NCI-H2171 treated with DMSO at 0.1 percent for 48 hours (cell line): Measurements from ENCODE around the gene BMI1.
"Not testable (repeated sequence)": the region's sequence is repeated elsewhere in the genome, so short reads cannot be mapped to it uniquely, and the experiment has no call there.

Source experiments
- DNase-seq: peaks from one replicate; lab custom pipeline; 2025; lab: John Stamatoyannopoulos, UW

Gene BMI1

DNA sequence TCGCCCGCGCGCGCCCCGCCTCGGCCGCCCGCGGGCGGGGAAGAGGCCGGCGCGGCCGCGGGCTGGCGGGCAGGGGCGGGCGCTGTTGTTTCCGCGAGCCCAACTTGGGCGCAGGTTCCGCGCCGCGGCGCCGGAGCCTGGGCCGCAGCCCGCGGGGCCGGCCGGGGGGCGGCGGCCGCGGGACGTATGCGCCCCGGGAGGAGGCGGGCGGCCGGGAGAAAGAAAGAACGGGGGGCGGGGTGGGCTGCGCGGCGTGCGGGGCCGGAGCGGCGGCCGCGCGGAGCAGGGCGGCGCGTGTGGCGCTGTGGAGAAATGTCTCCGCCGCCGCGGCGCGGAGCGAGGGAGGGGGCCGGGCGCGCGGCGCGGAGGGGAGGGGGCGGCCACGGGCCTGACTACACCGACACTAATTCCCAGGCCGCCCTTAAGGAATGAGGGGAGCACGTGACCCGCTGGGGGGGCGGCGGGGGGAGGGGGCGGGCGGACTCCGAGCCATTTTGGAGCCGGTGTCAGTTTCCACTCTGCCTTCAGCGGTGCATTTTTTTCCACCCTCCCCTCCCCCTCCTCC lies at the start of gene BMI1:
BMI1 (plus strand) TSS at position 509 of the 565 bp plus-strand sequence. CDS start 5,351 bp downstream, outside the sequence.
- DNase-seq, result peak; percentile 64

GRCh38 chr10:22271786-22272185 lies 49.1 kb upstream of the BMI1 start:
- no peak for DNase-seq

- DNase-seq, result no peak
These were observed 42.5 kb upstream of the BMI1 start for GRCh38 chr10:22278441-22278782.

DNA sequence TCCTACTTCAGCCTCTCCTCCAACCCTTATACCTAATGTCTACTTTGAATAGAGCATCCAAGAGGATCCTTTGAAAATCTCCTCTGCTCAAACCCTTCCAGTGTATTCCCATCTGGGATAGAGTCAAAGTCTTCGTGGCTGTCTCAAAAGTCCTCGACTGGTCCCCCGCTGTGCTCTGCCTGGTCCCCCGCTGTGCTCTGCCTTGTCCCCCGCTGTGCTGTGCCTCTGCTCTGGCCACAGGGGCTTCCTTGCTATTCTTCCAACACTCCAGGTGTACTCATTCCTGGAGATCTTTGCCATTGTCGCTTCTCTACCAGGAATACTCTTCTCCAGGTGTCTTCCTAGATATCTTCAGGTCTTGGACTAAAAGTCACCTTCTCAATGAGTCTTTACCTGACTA lies 40.8 kb upstream of the BMI1 start:
- no peak for DNase-seq

DNA sequence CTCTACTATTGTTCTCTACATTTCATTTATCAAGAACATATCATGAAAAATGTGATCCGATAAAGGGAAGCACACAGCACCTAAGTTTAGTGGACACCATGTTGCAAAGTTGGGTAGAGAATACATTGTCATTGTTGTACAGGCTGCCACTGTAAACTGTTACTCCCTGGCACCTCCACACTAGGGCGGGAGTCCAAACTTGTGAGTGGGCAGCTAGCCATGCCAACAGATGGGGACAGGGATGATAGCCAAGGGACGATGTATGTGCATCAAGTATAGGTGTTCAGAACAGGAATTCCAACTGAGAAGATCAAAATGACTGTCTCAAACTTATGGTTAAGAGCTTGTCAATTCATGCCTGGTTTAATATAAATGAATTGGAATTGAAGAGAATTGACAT lies 35.8 kb upstream of the BMI1 start:
- DNase-seq, result no peak

GRCh38 chr10:22293747-22294404 lies 27.0 kb upstream of the BMI1 start:
- DNase-seq, result no peak

DNA sequence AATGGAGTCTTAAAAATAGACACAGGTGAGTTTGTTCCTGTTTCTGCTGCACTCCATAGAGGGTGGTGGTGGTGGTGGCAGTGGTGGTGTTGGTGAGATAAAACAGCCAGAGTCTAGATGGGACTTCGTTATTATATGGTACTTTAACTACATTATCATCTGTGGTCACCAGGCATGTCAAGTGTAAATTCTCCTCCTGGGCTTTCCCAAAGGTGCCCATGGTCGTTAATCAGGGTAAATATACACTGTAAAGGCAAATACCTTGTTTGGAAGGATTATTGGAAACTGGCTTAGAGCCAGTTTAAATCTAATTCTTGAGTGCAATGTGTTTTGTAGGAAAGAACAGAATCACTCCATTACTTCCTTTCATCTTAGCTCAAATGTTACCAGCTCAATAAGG lies 26.2 kb upstream of the BMI1 start:
- DNase-seq, result no peak

DNA sequence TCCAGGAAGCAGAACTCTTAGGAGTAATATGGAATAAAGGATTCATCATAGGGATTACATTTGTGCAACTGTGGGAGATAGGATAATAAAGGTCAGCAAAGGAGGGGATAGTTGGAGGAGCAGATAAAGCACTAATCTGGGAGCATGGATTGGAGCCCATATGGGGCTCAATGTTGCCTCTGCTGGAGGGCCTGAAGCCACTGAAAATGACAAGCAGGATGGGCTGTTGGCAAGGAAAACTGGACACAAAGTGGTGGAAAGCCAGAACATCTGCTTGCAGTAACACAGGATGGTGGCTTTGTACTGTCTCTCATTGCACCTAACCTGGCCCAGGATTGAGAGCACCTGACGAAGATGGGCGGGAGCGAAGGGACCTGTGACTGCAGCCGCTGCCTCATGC lies 19.7 kb upstream of the BMI1 start:
- DNase-seq, result no peak

GRCh38 chr10:22303461-22303860 lies 17.4 kb upstream of the BMI1 start:
- DNase-seq, result no peak

DNA sequence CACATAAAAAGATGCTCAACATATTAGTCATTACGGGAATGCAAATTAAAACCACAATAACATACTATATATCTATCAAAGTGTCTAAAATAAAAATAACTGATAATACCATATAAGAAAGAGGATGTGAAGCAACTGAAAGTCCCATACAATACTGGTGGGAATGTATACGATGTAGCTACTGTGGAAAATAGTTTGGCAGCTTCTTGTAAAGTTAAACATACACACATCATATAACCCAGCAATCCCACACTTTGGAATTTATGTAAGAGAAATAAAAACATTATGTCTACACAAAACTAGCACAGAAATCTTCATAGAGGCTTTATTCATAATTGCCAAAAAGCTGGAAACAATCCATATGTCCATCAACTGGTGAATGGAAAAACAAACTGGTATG lies 15.2 kb upstream of the BMI1 start:
- DNase-seq, result no peak

DNA sequence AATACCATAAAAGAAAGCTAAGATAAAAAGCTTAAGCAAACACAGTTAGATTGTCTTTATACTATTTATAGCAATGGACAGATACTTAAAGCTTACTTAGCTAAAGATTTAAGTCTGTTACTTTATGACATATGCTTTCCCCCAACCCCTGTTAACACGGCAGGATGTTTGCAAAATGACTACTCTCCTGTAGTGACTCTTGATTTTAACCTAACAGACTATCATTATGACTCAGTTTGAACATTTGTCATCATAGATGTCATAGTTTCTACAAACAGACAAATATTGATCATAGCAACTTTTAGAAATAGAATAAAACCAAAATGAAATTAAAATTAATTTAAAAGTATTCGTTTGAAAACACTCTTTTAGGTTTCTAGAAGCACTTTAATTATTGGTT lies 12.5 kb upstream of the BMI1 start:
- DNase-seq, result no peak

- DNase-seq, result no peak
These were observed 11.5 kb upstream of the BMI1 start for GRCh38 chr10:22309180-22310000.

GRCh38 chr10:22310012-22310411 lies 10.9 kb upstream of the BMI1 start:
- DNase-seq, result not testable (repeated sequence)

DNA sequence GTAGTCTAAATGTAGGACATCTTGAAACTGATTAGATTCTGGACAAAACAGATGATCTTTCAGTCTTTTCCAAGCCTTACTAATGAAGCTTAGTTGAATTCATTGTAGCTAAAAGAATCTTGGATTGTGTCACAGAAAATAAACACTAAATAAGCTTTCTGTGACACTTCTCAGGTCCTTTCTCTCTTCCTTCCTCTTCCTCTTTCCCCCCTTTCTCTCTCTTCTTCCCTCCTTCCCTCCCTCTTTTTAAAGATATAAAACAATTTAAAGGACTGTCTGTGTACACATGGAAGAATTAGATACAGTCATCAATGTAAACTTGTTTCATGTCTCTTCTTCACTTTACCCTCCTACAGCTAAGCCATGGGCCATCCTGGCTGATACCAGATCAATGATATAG lies 10.0 kb upstream of the BMI1 start:
- DNase-seq, result no peak

DNA sequence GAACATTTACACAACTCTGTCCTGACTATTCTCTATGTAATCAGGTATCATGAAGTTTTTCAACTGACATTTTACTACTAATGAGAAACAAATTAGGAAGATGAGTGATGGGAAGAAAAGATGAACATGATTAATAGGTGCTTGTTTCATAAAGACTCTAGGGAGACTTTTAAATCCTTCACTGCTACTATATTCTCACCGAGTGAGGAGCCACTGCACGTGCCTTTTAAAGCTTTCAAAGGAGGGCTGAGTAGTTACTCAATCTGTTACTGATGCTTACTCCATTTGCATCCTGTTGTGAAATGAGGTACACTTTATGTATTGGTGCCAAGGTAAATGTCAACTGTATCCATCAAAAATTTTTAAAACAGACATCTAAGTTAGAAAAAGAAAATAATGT lies 6.0 kb upstream of the BMI1 start:
- DNase-seq, result no peak

DNA sequence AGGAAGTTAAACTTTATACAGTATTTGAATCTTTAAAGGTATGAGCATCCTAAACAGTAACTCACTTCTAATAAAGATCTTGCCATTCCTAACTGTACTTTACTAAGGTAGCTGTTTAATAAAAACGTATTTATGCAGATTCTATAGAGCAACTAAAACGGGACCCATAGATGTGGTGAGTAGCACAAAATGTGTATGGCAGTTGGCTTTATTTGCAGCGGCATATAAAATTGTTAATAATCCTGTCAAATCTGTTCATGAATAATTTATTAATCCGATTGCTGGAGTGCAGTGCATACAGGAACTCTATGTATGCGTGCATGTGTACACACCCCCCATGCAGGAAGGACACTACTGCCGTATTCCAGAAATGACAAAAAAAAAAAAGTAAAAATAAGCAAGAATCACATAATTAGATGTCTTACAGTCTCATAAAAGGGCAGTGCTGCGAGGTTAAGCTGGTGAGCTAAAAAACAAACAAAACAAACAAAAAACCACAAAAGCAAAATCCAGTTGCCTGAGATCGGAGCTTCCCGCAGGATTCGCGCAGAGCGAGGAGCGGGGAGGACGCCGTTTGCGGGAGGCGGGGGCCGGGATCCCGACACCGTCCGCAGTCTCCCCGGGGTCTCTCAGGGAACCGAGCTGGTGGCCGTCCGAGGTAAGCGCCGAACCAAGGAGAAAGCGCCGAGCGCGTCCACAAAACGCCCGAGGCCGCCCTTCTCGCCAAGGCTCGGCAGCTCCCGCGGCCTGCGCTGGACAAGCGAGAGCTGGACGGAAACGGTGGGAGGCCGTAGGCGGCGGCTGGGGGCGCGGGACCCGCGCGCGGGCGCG lies 5.2 kb upstream of the BMI1 start:
- peak; percentile 50 for DNase-seq

GRCh38 chr10:22316286-22317075 lies 4.4 kb upstream of the BMI1 start, which contains the start of gene COMMD3:
TSS of gene COMMD3 (plus strand) at chr10:22316388. CDS start at chr10:22316418, 30 bp downstream.
- peak; percentile 72 for DNase-seq

DNA sequence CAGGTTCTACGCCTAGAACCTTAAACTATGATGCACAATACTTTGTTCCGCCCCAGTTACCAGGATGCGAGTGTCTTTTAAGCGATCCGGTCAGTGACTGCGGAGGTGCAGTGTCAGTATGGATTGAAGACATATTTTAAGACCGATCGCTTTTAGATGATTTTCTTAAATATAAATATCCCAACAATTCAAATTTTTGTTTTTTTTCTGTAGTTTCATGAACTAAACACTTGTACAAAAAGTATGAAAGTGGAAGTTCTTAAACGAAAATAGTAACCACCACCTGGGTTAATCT lies 3.9 kb upstream of the BMI1 start:
- DNase-seq, result no peak

GRCh38 chr10:22317771-22318565 lies 2.9 kb upstream of the BMI1 start:
- no peak for DNase-seq

DNA sequence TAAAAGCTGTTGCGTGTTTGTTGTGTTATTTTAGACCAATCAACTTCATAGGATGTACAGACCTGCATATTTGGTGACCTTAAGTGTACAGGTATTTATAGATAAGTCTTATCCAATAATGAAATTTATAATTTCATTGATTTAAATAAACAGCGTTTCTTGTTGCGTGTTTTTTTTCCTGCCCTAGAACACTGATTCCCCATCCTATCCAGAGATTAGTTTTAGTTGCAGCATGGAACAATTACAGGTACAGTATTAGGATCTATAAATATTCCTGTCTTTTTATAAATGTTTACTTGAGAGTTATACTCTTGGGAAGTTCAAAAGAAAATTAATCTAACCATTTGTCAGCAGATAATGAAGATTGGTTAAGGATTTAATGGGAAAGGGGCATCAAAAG lies 2.1 kb upstream of the BMI1 start:
- DNase-seq, result no peak

DNA sequence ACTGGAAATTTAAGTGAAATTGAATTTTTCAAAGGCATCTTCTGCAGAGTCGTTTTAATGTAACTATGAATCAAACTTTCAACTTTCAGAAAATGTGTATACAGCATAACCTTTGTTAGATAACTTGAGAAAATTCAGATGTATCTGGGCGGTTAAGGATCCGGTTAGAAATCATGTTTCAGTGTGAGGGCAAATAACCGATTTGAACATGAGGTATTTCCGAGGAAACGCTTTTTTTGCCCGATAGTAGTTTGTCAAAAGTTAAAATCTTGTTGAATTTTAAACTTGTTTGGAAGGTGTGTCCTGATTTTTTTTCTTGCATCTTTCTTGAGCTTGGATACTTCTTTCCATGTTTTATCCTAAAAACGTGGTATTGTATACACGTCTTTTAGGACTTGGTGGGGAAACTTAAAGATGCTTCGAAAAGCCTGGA lies 1.3 kb upstream of the BMI1 start:
- DNase-seq, result no peak
